GM10847 (cell line): Measurements from ENCODE around the gene PKD1.

Experiments
- POLR2A ChIP-seq: IDR thresholded peaks from 2 replicates; pipeline ENCODE4 v1.6.1; 2011; ENCODE audit not compliant: insufficient read length; ENCODE audit errors: extremely low read depth

Gene PKD1

DNA sequence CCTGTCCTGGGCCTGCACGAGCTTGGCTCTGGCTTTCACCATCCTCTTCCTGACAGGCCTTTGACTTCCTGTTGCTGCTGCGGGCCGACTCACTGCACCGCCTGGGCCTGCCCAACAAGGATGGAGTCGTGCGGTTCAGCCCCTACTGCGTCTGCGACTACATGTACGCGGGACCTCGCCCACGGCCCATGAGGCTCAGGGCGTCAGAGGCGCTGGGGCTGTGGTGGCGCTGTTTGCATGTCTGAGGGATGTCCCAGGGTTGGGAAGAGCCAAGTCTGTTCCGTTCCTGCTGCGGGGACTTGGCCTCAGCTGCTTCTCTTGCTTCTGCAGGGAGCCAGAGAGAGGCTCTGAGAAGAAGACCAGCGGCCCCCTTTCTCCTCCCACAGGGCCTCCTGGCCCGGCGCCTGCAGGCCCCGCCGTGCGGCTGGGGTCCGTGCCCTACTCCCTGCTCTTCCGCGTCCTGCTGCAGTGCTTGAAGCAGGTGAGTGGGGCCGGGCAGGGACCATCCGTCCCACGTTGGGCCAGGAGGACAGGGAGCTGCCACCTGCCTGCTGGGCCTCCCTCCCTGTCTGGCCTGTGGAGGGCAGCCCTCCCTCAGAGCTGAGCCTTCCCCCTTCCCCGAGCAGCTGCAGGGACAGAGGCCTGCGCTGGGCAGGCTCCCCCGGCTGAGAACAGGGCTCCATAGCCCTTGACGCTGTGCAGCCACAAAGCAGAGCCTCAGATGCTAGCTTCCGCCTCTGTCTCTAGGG, 64.1 kb downstream of the PKD1 start:
- TF ChIP-seq POLR2A: no peak

DNA sequence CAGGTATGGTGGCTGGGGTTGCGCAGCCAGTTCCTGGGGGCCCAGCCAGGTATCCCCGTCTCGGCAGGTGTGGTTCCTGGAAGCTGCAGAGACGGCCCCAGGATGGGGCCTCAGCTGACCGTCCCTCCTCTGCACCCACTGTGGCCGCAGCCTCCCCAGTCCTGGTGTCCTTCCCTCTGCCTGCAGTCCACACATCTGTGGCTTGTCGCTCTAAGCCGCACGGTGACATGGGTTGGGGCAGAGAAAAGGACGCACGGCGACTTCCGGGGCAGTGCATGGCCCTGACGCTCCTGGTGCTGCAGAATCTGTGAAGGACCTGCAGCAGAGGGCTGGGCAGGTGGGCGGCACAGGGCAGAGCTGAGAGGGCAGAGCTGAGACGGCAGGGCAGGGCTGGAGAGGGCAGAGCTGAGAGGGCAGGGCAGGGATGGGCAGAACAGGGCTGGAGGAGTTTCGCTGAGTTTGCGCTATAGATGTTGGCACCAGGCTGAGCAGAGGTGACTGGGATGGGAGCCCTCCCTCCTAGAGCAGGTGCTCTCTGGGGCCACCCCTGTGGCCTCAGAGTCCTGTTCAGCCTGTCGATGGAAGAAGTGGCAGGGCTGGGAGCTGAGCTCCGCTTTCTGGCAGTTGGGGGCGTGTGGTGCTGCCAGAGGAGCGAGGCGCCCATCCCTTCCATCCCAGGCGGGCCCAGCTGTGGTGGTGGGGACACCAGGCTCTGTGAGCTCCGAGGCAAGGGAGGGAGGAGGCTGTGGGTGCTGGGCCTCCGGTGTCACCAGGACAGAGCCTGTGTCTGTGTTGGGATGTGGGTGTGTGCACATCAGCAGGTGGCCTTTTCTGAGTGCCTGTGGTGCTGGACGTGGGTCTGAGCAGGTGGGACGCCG, 64.9 kb downstream of the PKD1 start:
- TF ChIP-seq POLR2A: no peak

DNA sequence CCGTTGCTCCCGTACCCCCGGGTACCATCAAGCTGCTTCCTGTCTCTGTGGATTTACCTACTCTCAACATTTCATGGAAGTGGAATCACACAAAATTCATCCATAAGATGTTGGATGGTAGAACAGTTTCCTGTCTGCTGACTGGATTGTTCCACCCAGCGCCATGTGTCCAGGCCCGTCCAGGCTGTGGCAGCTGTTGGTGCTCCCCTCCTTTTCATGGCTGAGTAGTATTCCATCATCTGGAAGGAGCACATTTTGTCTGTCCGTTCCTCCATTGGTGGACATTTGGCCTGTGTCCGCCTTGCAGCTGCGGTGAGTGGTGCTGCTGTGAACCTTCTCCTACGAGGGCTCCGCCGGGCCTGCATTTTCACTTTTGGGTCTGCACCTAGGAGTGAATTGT, 69.6 kb downstream of the PKD1 start:
- no peak for TF ChIP-seq POLR2A

DNA sequence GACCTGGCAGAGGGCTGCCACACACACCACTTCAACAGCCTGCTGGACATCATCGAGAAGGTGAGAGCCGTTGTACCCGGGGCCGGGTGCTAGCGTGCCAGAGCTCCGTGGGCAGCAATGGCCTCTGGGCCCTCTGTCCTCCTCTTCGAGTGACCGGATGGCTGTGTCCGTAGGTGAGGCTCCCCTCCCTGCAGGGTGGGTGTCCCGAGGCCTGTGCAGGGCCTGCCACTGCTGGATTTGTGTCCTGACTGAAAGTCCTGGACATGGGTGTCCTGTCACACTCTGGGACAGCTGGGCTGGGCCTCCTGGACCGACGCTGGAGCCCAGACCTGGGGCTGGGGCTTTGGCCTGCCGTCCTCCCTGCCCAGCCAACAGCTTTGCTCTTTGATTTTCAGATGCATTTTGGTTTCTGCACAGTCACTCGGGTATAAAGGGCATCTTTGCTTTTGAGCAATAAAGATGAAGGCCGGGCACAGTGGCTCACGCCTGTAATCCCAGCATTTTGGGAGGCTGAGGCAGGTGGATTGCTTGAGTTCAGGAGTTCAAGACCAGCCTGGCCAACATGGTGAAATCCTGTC, 71.2 kb downstream of the PKD1 start:
- no peak for TF ChIP-seq POLR2A

DNA sequence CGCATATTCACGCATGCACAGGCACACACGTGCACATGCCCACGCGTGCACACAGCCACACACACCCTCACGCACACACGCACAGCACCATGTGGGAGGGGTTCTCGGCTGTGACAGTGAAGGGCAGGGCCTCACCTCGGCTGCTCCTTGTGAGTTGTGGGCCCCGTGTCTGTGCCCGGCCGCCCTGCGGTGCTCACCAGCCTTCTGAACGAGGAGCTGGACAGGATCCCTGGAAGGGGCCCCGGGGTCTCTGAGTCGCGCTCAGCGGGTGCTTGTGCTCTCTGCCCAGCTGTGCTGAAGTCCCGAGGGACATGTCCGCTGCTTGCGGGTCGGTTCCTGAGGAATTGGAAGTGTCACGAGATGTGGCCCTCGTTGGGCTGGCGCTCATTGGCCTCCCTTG, 71.8 kb downstream of the PKD1 start:
- no peak for TF ChIP-seq POLR2A

DNA sequence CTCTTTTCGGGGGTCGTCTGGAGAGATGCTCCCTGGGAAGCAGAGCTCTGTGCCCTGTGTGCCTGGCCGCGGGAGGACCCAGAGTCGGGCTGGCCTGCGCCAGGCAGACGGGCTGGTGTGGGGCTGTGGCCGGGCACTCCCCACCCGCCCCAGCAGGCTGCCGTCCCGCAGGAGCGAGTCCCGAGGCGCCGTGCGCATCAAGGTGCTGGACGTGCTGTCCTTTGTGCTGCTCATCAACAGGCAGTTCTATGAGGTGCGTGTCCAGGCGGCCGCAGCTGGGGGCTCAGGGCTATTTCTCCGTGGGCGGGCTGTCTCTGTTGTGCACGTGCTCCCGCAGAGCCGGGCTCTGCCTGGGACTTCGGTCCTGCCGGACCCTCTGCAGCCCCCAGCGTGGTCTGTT, 72.9 kb downstream of the PKD1 start:
- TF ChIP-seq POLR2A: no peak

DNA sequence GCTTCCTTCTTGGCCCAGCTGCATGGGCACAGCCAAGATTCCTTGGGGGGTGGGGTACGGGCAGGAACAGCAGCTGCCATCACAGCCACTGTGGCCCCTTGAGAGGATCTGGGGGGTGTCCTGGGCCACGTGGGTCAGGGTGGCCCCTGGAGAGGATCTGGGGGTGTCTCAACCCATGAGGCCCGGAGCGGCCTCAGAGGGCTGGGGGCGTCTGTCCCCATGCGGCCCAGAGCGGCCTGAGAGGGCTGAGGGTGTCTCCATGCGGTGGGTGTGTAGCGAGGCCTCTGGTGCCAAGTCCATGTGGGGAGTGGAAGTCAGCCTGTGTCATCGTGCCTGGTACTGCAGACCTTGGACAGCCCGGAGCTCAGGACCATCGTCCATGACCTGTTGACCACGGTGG, 74.2 kb downstream of the PKD1 start:
- no peak for TF ChIP-seq POLR2A

DNA sequence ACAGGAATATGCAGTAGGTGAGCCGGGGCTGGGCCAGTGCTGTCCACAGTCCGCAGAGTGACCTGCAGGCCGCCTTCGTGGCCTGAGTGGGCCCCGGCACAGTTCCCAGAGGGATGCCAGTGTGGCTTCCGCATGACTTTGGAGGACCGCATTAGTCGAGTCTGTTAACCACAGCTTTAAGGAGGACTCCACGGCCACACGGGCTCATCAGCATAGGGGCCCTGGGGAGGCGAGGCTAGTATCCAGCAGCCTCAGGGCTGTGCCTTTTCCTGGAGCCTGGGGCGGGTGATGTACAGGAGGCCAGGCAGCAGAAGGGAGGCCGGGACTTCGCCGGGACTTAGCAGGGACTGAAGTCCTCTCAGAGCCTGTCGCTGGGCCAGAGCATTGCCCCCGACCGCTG, 74.7 kb downstream of the PKD1 start:
- TF ChIP-seq POLR2A: no peak

DNA sequence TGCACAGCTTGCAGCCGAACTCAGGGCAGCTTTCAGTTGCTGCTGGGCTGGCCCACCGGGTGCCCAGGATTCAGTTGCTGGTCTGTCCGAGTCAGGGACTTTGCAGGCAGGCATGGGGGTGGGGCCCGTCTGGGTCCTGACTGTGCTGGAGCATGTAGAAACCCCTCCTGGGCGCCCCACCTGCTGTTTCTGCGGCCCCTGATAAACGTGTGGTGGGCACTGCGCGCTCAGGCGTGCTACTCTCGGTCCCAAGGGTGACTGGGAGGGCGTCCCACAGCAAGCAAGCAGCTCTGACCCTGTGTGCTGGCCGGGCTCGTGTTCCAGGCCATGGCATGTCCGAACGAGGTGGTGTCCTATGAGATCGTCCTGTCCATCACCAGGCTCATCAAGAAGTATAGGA, 75.4 kb downstream of the PKD1 start:
- no peak for TF ChIP-seq POLR2A

DNA sequence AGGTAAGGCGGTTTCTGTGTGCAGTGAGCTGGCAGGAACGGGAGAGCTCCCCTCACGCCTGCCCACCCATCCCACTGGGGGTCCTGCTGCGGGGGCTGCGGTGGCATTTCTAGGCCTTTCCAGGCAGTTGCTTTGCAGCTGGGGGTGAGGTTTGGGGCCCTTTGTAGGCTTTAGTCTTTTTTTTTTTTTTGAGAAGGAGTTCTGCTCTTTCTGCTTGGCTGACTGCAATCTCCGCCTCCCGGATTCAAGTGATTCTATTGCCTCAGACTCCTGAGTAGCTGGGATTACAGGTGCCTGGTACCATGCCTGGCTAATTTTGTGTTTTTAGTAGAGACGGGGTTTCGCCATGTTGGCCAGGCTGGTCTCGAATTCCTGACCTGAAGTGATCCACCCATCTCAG, 76.8 kb downstream of the PKD1 start:
- no peak for TF ChIP-seq POLR2A

DNA sequence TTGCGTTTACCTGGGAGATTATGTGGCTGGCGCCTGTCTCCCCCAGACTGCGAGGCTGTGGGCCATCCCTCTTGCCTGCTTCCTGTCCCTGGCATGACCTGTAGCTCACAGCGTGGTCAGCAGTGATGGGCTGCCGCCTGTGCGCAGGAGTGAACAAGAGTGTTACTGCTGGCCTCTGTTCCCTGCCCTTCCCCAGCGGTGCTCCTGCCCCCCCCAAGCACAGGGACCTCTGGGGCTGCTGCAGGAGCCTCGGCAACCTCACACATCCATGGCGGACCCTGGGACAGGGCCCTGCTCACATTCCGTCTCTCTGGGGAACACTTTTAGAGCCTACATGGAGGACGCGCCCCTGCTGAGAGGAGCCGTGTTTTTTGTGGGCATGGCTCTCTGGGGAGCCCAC, 77.3 kb downstream of the PKD1 start:
- no peak for TF ChIP-seq POLR2A

DNA sequence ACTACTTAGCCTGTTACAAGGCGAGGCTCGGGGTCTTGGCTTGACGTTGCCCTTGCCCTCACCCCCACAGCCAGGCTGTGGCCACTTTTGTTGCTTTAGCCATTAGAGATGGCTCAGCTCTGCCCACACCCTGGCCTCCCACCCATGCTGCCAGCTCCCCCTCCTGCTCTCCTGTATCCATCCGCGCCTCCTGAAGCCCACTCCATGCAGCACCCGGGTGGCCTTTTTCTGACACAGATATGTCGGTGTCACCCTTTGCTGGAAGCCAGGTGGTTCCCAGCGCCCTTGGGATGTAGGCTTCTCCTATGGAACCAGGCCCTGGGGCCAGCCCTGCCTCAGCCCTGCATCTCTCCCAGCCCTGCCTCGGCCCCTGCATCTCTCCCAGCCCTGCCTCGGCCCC, 78.3 kb downstream of the PKD1 start:
- no peak for TF ChIP-seq POLR2A

DNA sequence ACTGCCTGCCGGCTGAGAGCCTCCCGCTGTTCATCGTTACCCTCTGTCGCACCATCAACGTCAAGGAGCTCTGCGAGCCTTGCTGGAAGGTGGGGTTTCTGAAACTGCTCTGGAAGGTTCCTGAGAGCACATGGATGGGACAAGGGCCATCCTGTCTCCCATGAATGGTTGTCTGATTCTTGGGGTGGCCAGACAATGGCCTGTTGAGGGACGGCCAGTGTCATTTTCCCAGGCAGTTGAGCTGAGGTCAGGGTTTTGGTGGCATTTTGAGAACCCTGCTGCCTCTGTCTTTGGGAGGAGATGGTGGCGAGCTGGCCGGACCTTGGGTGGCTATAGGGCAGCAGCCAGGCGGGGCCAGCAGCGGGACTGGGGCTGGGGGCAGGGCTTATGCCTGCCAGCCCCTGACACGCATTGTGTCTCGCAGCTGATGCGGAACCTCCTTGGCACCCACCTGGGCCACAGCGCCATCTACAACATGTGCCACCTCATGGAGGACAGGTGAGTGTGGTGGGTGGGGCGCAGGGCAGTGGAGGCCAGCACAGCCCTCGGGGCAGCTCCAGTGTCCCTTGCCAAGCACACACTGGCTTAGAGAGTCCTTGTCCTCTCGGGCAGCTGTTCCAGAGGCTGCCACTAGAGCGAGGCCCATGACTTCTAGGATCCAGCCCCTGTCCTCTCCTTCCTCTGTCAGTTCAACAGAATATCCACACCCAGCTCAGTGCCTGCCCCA, 78.9 kb downstream of the PKD1 start:
- no peak for TF ChIP-seq POLR2A

DNA sequence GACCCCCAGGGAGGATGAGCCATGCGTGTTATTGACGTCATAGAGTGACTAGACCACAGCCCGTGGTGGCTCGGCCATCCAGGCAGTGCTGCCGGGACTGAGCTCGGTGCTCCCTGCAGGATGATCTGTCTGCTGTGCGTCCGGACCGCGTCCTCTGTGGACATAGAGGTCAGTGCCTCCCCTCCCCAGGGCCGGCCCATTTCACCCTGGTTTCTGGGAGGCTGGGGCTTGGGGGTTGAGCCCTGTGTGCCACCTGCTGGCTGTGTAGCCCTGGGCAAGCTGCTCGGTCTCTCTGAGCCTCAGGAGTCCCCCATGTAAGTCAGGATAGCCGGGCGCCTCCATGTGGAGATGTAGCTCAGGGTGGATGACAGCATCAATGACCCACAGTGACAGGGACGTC, 79.6 kb downstream of the PKD1 start:
- no peak for TF ChIP-seq POLR2A

DNA sequence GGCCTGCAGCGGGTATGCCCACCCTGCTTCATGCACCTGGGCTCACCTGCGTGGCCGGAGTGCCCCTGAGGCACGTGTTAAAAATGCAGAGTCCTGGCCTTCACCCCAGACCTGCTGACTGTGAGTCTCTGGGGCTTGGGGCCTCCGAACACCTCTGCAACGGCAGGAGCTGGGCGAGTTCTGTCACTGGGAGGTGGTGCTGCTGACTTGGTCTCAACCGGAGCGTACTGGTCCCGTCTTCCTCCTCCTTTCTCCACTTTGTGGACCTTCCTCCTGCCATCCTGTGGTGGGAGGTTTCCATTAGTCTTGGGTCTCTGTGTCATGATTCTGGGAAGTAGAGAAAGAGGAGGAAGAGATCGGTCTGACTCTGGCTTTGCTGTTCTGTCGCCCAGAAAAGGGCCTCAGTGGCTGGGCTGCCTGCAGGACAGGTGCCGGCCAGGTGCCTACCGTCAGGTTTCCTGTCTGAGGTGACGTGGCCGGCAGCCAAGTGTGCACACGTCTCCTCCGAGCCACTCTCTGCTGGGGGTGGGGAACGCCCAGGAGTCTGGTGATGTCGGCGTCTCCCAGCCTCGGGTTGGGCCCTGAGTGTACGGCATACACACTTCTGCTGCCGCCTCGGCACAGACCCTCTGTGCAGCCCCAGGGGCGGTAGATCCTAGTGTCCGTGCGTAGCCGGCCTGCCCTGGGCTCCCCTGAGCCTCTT, 81.0 kb downstream of the PKD1 start:
- TF ChIP-seq POLR2A: no peak
